Mucosa of gallbladder (tissue), 1 donor: ENCODE measurements around the gene GRAPL. TPM values are rescaled to one million over a fixed set of nuclear protein-coding genes. Genes with fewer than 3 reads are reported as not detected.
"Not testable (repeated sequence)": the region's sequence is repeated elsewhere in the genome, so short reads cannot be mapped to it uniquely, and the experiment has no call there.

ENCODE experiments used
- DNase-seq: peaks from one replicate; pipeline ENCODE4 v3.0.0-alpha.2; 2020; ENCODE audit warnings: low spot score
- total RNA-seq: library from RNA; stranded (reverse); gene quantifications from one replicate; pipeline ENCODE4 v1.2.1, GENCODE V29; 2021
- donor health status: DM: no; HTN: no; CAD: no.

GRAPL gene
- total RNA-seq, 1 donor from 2014 or later = 9.2 TPM

- not testable (repeated sequence) for DNase-seq
These were observed 61.7 kb downstream of the GRAPL start for GRCh38 chr17:19188870-19189708.

GRCh38 chr17:19189781-19190405 is 62.5 kb downstream of the GRAPL start:
- not testable (repeated sequence) for DNase-seq

GRCh38 chr17:19196382-19197204 is 69.2 kb downstream of the GRAPL start:
- DNase-seq = peak; percentile 10

DNA sequence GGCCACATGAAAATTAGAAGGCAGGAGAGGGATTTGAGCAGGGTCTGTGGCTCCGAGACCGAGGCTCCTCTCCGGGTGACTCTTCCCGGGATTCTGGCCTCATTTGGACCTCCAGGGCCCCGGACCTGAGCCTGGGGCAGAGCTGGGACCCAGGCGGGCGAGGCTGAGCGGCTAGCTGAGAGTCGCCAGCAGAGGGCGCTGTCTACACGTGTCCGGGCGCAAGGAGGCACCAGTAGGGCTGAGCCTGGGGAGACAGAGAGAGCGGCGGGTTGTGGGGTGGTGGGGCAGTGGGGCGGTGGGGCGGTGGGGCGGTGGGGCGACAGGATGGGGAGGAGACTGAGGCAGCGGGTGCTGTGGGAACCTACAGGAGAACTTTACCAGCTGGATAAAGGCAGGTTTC is 75.1 kb downstream of the GRAPL start:
- DNase-seq = not testable (repeated sequence)

GRCh38 chr17:19203429-19203828 is 76.0 kb downstream of the GRAPL start:
- DNase-seq = not testable (repeated sequence)

Other genes with a start within 250 kb of the GRAPL start
- not detected for gene SLC5A10, start 175.4 kb upstream of the GRAPL start, total RNA-seq
- 35.0 TPM for gene FAM83G, start 122.8 kb upstream of the GRAPL start, total RNA-seq
- 7.8 TPM for gene GRAP, start 80.6 kb upstream of the GRAPL start, total RNA-seq
- 47.0 TPM for gene EPN2, start 109.8 kb downstream of the GRAPL start, total RNA-seq
- gene B9D1, start 235.1 kb downstream of the GRAPL start, total RNA-seq = 25.3 TPM